NT2/D1 (cell line): Measurements from ENCODE around the gene PLA2G3.

Experiments
- SUZ12 ChIP-seq: IDR thresholded peaks from 2 replicates; pipeline ENCODE4 v1.6.1; 2011; ENCODE audit not compliant: insufficient read length, insufficient read depth; ENCODE audit errors: extremely low read depth
- YY1 ChIP-seq: IDR thresholded peaks from 2 replicates; pipeline ENCODE4 v1.6.1; 2011; ENCODE audit not compliant: insufficient read length, insufficient read depth
- ZNF274 ChIP-seq: IDR thresholded peaks from 2 replicates; pipeline ENCODE4 v1.6.1; 2011; ENCODE audit warnings: mild to moderate bottlenecking, low read depth, low read length

DNA sequence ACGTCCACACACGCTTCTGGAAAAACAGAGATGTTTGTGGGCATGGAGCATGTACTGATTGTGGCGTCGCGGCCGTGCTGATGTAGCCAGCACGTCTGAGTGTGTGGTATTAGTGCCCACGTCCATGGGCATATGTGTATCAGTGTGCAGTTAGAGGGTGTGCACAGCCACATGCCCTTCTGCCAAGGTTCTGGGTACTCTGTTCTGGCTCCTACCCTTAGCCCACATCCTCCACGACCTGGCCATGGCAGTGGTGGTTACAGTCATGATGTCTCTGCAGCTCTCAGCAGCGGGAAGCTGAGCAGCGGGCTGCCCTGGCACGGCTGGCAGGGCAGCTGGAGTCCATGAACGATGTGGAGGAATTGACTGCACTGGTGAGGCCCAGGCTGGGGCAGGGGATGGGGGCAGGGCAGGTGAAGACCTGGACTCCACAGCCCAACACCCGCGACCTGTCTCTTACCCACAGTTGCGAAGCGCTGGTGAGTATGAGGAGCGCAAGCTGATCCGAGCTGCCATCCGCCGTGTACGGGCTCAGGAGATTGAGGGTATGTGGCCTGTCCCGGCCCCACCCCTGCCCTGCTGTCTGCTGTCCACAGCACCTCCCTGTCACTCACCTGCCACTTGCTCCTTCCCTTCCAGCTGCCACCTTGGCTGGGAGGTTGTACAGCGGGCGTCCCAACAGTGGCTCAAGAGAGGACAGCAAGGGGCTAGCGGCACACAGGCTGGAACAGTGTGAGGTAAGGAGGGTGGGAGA lies 51.9 kb downstream of the PLA2G3 start:
- no peak for TF ChIP-seq SUZ12
- no peak for TF ChIP-seq YY1
- TF ChIP-seq ZNF274 = no peak
